IMR-90 (cell line): ENCODE measurements around the gene PCNX2.

Experiments used
- CHD1 ChIP-seq: IDR thresholded peaks from 2 replicates; pipeline ENCODE4 v1.6.1; 2012; ENCODE audit warnings: low read depth, low read length, improper control_type of control experiment
- ELK1 ChIP-seq: fragments of 150-350 bp; IDR thresholded peaks from 2 replicates; pipeline ENCODE4 v1.6.1; 2016; ENCODE audit warnings: low read depth, mild to moderate bottlenecking, low read length, moderate library complexity, borderline replicate concordance
- MXI1 ChIP-seq: IDR thresholded peaks from 2 replicates; pipeline ENCODE4 v1.6.1; 2012; ENCODE audit warnings: low read depth, mild to moderate bottlenecking, low read length, moderate library complexity, borderline replicate concordance
- POLR2A ChIP-seq: IDR thresholded peaks from 2 replicates; pipeline ENCODE4 v1.6.1; 2012; ENCODE audit warnings: mild to moderate bottlenecking, low read depth, low read length
- RAD21 ChIP-seq: IDR thresholded peaks from 2 replicates; pipeline ENCODE4 v1.6.1; 2012; ENCODE audit warnings: low read length, improper control_type of control experiment
- SMC3 ChIP-seq: fragments of 150-350 bp; IDR thresholded peaks from 2 replicates; pipeline ENCODE4 v1.6.1; 2016; ENCODE audit warnings: low read depth, mild to moderate bottlenecking, antibody characterized with exemption, low read length, moderate library complexity
- TF ChIP-seq, protein P1 (sequence below): conservative IDR thresholded peaks from 2 replicates; pipeline ENCODE4 v1.5.1; 2012; ENCODE audit warnings: mild to moderate bottlenecking, low read depth, low read length, improper control_type of control experiment
- TF ChIP-seq, protein P2 (sequence below): fragments of 150-350 bp; IDR thresholded peaks from 2 replicates; pipeline ENCODE4 v1.6.1; 2017; ENCODE audit warnings: mild to moderate bottlenecking, antibody characterized with exemption, low read length, low read depth

DNA sequence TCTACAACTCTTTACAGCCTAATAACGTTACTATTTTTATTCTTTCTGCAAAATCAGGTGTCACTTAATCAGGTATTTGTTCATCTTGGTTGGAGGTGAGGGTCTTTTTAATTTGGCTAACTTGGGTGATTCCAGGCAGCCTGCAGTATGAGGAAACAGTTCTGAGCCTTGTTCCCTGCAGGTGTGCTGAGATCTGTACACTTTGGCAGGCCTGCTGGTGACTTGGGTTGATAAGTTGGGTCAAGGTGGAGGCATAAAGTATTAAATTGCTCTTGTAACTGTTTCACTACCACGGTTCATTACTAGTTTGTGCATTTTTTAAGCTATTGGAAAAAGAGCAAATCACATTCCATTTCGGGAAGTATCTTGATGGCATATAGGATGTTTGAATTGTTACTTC, 42.0 kb upstream of the PCNX2 start:
- TF ChIP-seq, protein P1, sequence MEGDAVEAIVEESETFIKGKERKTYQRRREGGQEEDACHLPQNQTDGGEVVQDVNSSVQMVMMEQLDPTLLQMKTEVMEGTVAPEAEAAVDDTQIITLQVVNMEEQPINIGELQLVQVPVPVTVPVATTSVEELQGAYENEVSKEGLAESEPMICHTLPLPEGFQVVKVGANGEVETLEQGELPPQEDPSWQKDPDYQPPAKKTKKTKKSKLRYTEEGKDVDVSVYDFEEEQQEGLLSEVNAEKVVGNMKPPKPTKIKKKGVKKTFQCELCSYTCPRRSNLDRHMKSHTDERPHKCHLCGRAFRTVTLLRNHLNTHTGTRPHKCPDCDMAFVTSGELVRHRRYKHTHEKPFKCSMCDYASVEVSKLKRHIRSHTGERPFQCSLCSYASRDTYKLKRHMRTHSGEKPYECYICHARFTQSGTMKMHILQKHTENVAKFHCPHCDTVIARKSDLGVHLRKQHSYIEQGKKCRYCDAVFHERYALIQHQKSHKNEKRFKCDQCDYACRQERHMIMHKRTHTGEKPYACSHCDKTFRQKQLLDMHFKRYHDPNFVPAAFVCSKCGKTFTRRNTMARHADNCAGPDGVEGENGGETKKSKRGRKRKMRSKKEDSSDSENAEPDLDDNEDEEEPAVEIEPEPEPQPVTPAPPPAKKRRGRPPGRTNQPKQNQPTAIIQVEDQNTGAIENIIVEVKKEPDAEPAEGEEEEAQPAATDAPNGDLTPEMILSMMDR = no peak
- no peak for TF ChIP-seq MXI1
- no peak for TF ChIP-seq SMC3
- no peak for TF ChIP-seq POLR2A
- no peak for TF ChIP-seq ELK1
- no peak for TF ChIP-seq CHD1
- no peak for TF ChIP-seq RAD21
- TF ChIP-seq, protein P2, sequence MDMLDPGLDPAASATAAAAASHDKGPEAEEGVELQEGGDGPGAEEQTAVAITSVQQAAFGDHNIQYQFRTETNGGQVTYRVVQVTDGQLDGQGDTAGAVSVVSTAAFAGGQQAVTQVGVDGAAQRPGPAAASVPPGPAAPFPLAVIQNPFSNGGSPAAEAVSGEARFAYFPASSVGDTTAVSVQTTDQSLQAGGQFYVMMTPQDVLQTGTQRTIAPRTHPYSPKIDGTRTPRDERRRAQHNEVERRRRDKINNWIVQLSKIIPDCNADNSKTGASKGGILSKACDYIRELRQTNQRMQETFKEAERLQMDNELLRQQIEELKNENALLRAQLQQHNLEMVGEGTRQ = no peak
